Measurements from ENCODE around the gene ADGRV1. TPM values are rescaled to one million over a fixed set of nuclear protein-coding genes. Genes with fewer than 3 reads are reported as not detected.
"Not testable (repeated sequence)": the region's sequence is repeated elsewhere in the genome, so short reads cannot be mapped to it uniquely, and the experiment has no call there.

The ADGRV1 gene
- polyA plus RNA-seq, 3 donors = 8.4 to 12.8 (median 12.4) TPM

DNA sequence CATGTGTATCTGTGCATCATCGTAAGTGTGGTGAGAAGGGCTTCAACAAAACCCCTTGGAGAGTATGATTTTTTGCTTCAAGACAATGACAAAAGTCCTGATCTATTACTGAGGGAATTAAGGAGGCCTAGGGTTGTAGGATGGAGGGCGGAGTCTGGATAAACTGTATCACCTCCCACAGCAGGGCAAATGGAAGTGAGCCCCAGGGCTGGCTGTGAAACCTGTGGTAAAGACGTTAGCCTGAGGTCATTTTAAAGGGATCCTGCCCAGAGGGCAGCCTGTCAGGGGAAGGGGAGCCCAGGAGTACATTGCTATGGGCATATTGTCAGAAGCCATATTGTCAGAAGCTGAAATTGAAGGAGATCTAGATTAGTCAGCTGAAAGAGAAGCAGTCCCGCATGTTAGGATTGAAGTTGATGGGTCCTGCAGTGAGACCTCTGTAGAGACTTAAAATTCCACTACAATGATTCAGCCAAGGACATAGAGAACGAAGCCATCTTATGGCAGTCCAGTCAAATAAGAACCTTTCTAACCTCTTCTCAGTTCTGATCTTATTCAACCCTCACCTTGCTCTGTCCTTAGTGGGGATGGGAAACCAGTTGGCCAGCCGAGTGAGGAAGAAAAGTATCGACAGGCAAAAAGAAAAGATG is 26.9 kb downstream of the ADGRV1 start:
- no peak for DNase-seq (ENCODE audit: extremely low read depth in 1 of 11, low read depth in 9 of 11, low spot score in 4 of 11)

DNA sequence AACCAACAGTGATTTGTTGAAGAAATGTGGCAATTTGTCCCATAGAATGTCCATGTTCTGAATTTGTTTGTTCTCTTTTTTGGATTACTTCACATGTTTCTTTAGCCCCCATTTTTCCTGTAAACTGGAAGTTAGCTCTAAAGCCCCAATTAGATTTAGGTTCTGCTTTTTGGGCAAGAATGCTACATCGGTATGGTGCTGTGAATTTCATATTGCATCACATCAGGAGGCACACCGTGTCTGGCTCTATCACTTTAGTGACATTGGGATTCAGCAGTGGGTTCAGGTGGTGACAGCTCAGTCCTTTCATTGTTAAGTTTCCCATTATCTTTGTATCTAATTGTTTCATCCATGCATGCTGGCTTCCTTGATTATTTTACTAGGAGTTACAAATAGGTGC is 27.9 kb downstream of the ADGRV1 start:
- DNase-seq (ENCODE audit: extremely low read depth in 1 of 11, low read depth in 9 of 11, low spot score in 4 of 11) = no peak

DNA sequence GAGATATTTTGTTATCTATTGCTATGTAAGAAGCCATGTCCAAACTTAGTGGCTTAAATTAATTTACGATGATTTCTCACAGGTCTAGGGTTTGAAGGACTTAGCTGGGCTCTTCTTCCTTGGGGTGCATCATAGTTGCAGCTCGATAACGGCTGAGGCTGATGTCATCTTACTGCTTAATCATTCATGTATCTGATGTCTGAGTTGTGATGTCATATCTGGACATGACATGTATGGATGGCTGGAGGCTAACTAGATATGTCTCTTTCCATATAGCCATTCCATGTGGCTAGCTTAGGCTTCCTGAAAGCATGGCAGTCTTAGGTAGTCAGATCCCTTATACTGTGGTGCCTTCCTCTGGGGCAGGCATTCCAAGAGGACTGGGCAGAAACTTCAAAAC is 31.6 kb downstream of the ADGRV1 start:
- DNase-seq (ENCODE audit: extremely low read depth in 1 of 11, low read depth in 9 of 11, low spot score in 4 of 11) = no peak

GRCh38 chr5:90593083-90593482 is 34.5 kb downstream of the ADGRV1 start:
- not testable (repeated sequence) for DNase-seq (ENCODE audit: extremely low read depth in 1 of 11, low read depth in 9 of 11, low spot score in 4 of 11)

DNA sequence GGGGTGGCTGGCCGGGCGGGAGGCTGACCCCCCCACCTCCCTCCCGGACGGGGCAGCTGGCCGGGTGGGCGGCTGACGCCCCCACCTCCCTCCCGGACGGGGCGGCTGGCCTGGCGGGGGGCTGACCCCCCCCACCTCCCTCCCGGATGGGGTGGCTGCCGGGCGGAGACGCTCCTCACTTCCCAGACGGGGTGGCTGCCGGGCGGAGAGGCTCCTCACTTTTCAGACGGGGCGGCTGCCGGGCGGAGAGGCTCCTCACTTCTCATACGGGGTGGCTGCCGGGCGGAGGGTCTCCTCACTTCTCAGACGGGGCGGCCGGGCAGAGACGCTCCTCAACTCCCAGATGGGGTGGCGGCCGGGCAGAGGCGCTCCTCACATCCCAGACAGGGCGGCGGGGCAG is 37.2 kb downstream of the ADGRV1 start:
- not testable (repeated sequence) for DNase-seq (ENCODE audit: extremely low read depth in 1 of 11, low read depth in 9 of 11, low spot score in 4 of 11)

GRCh38 chr5:90598293-90598692 is 39.7 kb downstream of the ADGRV1 start:
- DNase-seq (ENCODE audit: extremely low read depth in 1 of 11, low read depth in 9 of 11, low spot score in 4 of 11) = no peak

DNA sequence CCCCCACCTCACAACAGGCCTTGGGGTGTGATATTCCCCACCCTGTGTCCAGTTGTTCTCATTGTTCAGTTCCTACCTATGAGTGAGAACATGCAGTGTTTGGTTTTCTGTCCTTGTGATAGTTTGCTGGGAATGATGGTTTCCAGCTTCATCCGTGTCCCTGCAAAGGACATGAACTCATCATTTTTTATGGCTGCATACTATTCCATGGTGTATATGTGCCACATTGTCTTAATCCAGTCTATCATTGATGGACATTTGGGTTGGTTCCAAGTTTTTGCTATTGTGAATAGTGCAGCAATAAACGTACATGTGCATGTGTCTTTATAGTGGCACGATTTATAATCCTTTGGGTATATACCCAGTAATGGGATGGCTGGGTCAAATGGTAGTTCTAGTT is 41.7 kb downstream of the ADGRV1 start:
- DNase-seq (ENCODE audit: extremely low read depth in 1 of 11, low read depth in 9 of 11, low spot score in 4 of 11) = not testable (repeated sequence)

DNA sequence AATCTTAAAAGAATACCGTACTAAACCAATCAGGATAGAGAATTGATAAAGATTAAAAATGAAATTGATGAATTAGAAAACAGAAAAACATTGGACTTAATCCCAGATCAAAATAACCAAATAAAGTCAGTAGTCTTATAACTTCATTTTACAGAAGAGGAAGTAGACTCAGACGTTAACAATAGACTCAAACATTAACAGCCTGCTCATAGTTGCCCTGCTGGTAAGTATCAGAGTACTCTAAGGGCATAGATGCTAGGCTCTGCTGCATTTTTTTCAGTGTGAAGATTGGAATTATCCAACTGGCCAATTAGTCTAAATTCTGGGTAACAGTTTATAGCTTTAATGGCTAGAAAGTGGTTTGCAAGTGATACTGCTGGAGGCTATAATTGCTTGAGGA is 42.9 kb downstream of the ADGRV1 start:
- no peak for DNase-seq (ENCODE audit: extremely low read depth in 1 of 11, low read depth in 9 of 11, low spot score in 4 of 11)

GRCh38 chr5:90602681-90603080 is 44.1 kb downstream of the ADGRV1 start:
- DNase-seq (ENCODE audit: extremely low read depth in 1 of 11, low read depth in 9 of 11, low spot score in 4 of 11) = no peak

DNA sequence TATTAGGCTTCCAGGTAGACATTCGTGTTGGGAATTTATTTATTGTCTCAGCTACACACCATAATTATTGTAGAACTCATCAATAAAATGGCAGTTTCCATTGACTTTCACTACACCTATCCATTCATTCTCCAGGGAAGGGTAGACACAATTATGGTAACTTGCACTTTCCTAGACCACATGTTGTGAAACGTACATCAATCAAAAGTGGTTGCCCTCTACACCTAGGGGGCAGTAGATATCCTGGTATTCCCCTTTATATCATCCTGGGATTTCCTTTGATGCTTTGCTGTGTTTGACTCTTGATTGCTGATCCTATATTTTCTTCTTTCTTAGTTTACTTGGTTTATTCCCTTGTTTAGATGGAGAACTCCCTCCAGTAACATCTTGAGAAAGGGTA is 47.9 kb downstream of the ADGRV1 start:
- no peak for DNase-seq (ENCODE audit: extremely low read depth in 1 of 11, low read depth in 9 of 11, low spot score in 4 of 11)

DNA sequence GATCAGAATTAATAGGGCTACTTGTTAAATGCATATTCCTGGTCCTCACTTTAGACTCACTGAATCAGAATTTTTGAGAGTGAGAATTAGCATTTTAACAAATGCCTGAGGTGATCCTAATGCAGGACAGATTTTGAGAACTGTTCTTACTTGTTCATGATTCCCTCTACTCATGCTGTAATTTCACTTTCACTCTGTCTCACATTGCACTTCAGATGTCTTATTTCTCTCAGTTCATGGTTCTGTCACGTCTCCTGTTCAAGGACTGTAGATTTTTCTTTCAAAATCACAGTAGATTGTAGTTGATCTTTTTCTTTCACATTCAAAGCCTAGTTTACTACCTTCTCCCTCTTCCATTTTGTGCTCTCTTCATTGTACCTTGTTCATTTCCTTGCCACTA is 54.3 kb downstream of the ADGRV1 start:
- DNase-seq (ENCODE audit: extremely low read depth in 1 of 11, low read depth in 9 of 11, low spot score in 4 of 11) = no peak

DNA sequence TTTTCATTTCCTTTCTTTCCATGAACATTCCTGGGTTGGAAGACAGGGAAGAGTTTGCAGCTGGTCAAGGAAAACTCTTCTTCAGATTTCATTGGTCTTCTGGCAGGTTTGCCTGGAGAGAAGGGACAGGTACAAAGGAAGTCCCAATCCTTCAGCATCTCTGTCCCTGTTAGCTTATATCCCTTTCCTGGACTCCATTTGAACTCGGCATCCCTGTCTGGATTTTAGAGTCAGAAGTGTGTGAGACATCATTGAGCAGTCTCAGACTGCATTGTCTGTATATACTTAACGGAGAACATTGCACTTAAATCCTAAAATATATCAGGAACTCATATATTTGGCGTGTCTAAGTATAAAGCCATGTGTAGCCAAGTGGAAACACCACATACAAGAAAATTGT is 54.9 kb downstream of the ADGRV1 start:
- DNase-seq (ENCODE audit: extremely low read depth in 1 of 11, low read depth in 9 of 11, low spot score in 4 of 11) = no peak

GRCh38 chr5:90613918-90614504 is 55.4 kb downstream of the ADGRV1 start:
- no peak for DNase-seq (ENCODE audit: extremely low read depth in 1 of 11, low read depth in 9 of 11, low spot score in 4 of 11)

- DNase-seq (ENCODE audit: extremely low read depth in 1 of 11, low read depth in 9 of 11, low spot score in 4 of 11) = no peak
Observed at GRCh38 chr5:90615355-90615754, 56.8 kb downstream of the ADGRV1 start.

GRCh38 chr5:90618071-90618470 is 59.5 kb downstream of the ADGRV1 start:
- DNase-seq (ENCODE audit: extremely low read depth in 1 of 11, low read depth in 9 of 11, low spot score in 4 of 11) = no peak

DNA sequence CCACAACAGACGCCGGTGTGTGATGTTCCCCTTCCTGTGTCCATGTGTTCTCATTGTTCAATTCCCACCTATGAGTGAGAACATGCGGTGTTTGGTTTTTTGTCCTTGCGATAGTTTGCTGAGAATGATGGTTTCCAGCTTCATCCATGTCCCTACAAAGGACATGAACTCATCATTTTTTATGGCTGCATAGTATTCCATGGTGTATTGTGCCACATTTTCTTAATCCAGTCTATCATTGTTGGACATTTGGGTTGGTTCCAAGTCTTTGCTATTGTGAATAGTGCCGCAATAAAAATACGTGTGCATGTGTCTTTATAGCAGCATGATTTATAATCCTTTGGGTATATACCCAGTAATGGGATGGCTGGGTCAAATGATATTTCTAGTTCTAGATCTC is 61.2 kb downstream of the ADGRV1 start:
- not testable (repeated sequence) for DNase-seq (ENCODE audit: extremely low read depth in 1 of 11, low read depth in 9 of 11, low spot score in 4 of 11)

- DNase-seq (ENCODE audit: extremely low read depth in 1 of 11, low read depth in 9 of 11, low spot score in 4 of 11) = no peak
Observed at GRCh38 chr5:90621848-90622247, 63.3 kb downstream of the ADGRV1 start.

GRCh38 chr5:90626493-90626892 is 67.9 kb downstream of the ADGRV1 start:
- no peak for DNase-seq (ENCODE audit: extremely low read depth in 1 of 11, low read depth in 9 of 11, low spot score in 4 of 11)

DNA sequence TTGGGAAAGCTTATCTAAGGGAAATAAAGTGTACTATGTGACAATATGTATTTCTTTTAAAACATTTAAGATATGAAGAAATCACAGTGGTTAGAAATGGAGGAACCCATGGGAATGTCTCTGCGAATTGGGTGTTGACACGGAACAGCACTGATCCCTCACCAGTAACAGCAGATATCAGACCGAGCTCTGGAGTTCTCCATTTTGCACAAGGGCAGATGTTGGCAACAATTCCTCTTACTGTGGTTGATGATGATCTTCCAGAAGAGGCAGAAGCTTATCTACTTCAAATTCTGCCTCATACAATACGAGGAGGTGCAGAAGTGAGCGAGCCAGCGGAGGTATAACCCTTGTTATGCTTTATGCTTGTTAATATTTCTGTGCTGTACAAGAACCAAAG is 69.9 kb downstream of the ADGRV1 start:
- DNase-seq (ENCODE audit: extremely low read depth in 1 of 11, low read depth in 9 of 11, low spot score in 4 of 11) = no peak

- DNase-seq (ENCODE audit: extremely low read depth in 1 of 11, low read depth in 9 of 11, low spot score in 4 of 11) = no peak
Observed at GRCh38 chr5:90632791-90633190, 74.2 kb downstream of the ADGRV1 start.

DNA sequence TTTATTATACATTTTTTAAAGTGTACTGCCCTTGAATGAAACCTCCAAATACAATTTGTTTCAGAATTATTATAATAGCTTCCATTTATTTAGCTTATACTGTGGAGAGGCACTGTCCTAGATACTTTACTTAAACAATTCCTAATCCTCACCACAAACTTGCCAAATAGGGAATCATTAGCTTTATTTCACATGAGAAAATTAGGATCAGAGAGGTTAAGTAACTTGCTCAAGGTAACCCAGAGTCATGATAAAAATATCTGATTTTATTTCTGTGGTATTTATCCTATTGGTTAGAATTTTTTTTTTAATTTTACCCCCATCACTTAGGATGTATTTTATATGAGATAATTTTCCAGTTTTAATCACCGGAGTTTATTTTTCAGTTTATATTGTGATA is 78.4 kb downstream of the ADGRV1 start:
- no peak for DNase-seq (ENCODE audit: extremely low read depth in 1 of 11, low read depth in 9 of 11, low spot score in 4 of 11)
